ENCODE data around the gene SMIM14.
"Not testable (repeated sequence)": the region's sequence is repeated elsewhere in the genome, so short reads cannot be mapped to it uniquely, and the experiment has no call there.

The SMIM14 gene

GRCh38 chr4:39563346-39563847, 75.3 kb downstream of the SMIM14 start:
- peaks cover 5% of the 10 kb centered on the region for H3K4me1 ChIP-seq (ENCODE audit: insufficient read depth, low read length)
- no peak overlapping the region for H3K4me3 ChIP-seq (ENCODE audit: low read length)
- H3K9me3 ChIP-seq (ENCODE audit: low read length) = peaks cover 8% of the 10 kb centered on the region
- H3K27me3 ChIP-seq (ENCODE audit: insufficient read depth, low read length) = no peaks in the 10 kb centered on the region
- peaks cover 5% of the 10 kb centered on the region for H3K36me3 ChIP-seq (ENCODE audit: insufficient read depth, low read length)
- no peak overlapping the region for H2AFZ ChIP-seq (ENCODE audit: low read depth, low read length)

GRCh38 chr4:39562792-39563191, 75.9 kb downstream of the SMIM14 start:
- H3K9me3 ChIP-seq (ENCODE audit: low read length) = peaks cover 8% of the 10 kb centered on the region
- H3K4me3 ChIP-seq (ENCODE audit: low read length) = no peak overlapping the region
- peaks cover 5% of the 10 kb centered on the region for H3K36me3 ChIP-seq (ENCODE audit: insufficient read depth, low read length)
- no peak overlapping the region for H2AFZ ChIP-seq (ENCODE audit: low read depth, low read length)
- H3K4me1 ChIP-seq (ENCODE audit: insufficient read depth, low read length) = peaks cover 7% of the 10 kb centered on the region
- H3K27me3 ChIP-seq (ENCODE audit: insufficient read depth, low read length) = no peaks in the 10 kb centered on the region

- peaks cover 3% of the 10 kb centered on the region for H3K36me3 ChIP-seq (ENCODE audit: insufficient read depth, low read length)
- no peaks in the 10 kb centered on the region for H3K27me3 ChIP-seq (ENCODE audit: insufficient read depth, low read length)
- H2AFZ ChIP-seq (ENCODE audit: low read depth, low read length) = no peak overlapping the region
- H3K4me3 ChIP-seq (ENCODE audit: low read length) = no peak overlapping the region
- peaks cover 2% of the 10 kb centered on the region for H3K9me3 ChIP-seq (ENCODE audit: low read length)
- H3K4me1 ChIP-seq (ENCODE audit: insufficient read depth, low read length) = peaks cover 7% of the 10 kb centered on the region
These were observed 79.0 kb downstream of the SMIM14 start for GRCh38 chr4:39559626-39560025.

GRCh38 chr4:39555472-39555871, 83.2 kb downstream of the SMIM14 start:
- Histone ChIP-seq H3K9me3 (ENCODE audit: low read length) (no peaks in the 10 kb centered on the region), H3K27me3 (ENCODE audit: insufficient read depth, low read length) (no peaks in the 10 kb centered on the region), H3K4me3 (ENCODE audit: low read length) (no peak overlapping the region), H2AFZ (ENCODE audit: low read depth, low read length) (no peak overlapping the region), H3K36me3 (ENCODE audit: insufficient read depth, low read length) (peaks cover 3% of the 10 kb centered on the region), H3K4me1 (ENCODE audit: insufficient read depth, low read length) (peaks cover 5% of the 10 kb centered on the region)

- no peaks in the 10 kb centered on the region for H3K36me3 ChIP-seq (ENCODE audit: insufficient read depth, low read length)
- H3K9me3 ChIP-seq (ENCODE audit: low read length) = no peaks in the 10 kb centered on the region
- no peaks in the 10 kb centered on the region for H3K4me1 ChIP-seq (ENCODE audit: insufficient read depth, low read length)
- no peak overlapping the region for H3K4me3 ChIP-seq (ENCODE audit: low read length)
- no peak overlapping the region for H2AFZ ChIP-seq (ENCODE audit: low read depth, low read length)
- no peaks in the 10 kb centered on the region for H3K27me3 ChIP-seq (ENCODE audit: insufficient read depth, low read length)
These were observed 90.1 kb downstream of the SMIM14 start for GRCh38 chr4:39548425-39549067.

- H3K4me1 ChIP-seq (ENCODE audit: insufficient read depth, low read length) = no peaks in the 10 kb centered on the region
- H2AFZ ChIP-seq (ENCODE audit: low read depth, low read length) = no peak overlapping the region
- no peak overlapping the region for H3K4me3 ChIP-seq (ENCODE audit: low read length)
- H3K27me3 ChIP-seq (ENCODE audit: insufficient read depth, low read length) = no peaks in the 10 kb centered on the region
- H3K9me3 ChIP-seq (ENCODE audit: low read length) = no peaks in the 10 kb centered on the region
- no peaks in the 10 kb centered on the region for H3K36me3 ChIP-seq (ENCODE audit: insufficient read depth, low read length)
These were observed 93.9 kb downstream of the SMIM14 start for GRCh38 chr4:39544580-39545315.

- H3K27me3 ChIP-seq (ENCODE audit: insufficient read depth, low read length); H3K9me3 ChIP-seq (ENCODE audit: low read length); H3K4me3 ChIP-seq (ENCODE audit: low read length); H3K4me1 ChIP-seq (ENCODE audit: insufficient read depth, low read length); H2AFZ ChIP-seq (ENCODE audit: low read depth, low read length); H3K36me3 ChIP-seq (ENCODE audit: insufficient read depth, low read length): not testable (repeated sequence)
These were observed 94.6 kb downstream of the SMIM14 start for GRCh38 chr4:39544080-39544479.

GRCh38 chr4:39543034-39543433, 95.6 kb downstream of the SMIM14 start:
- H2AFZ ChIP-seq (ENCODE audit: low read depth, low read length) = no peak overlapping the region
- H3K4me3 ChIP-seq (ENCODE audit: low read length) = no peak overlapping the region
- H3K4me1 ChIP-seq (ENCODE audit: insufficient read depth, low read length) = no peaks in the 10 kb centered on the region
- H3K9me3 ChIP-seq (ENCODE audit: low read length) = no peaks in the 10 kb centered on the region
- no peaks in the 10 kb centered on the region for H3K27me3 ChIP-seq (ENCODE audit: insufficient read depth, low read length)
- H3K36me3 ChIP-seq (ENCODE audit: insufficient read depth, low read length) = no peaks in the 10 kb centered on the region

- H3K9me3 ChIP-seq (ENCODE audit: low read length) = no peaks in the 10 kb centered on the region
- no peak overlapping the region for H3K4me3 ChIP-seq (ENCODE audit: low read length)
- no peak overlapping the region for H2AFZ ChIP-seq (ENCODE audit: low read depth, low read length)
- H3K27me3 ChIP-seq (ENCODE audit: insufficient read depth, low read length) = no peaks in the 10 kb centered on the region
- H3K36me3 ChIP-seq (ENCODE audit: insufficient read depth, low read length) = no peaks in the 10 kb centered on the region
- H3K4me1 ChIP-seq (ENCODE audit: insufficient read depth, low read length) = no peaks in the 10 kb centered on the region
These were observed 96.1 kb downstream of the SMIM14 start for GRCh38 chr4:39542611-39543012.

- no peaks in the 10 kb centered on the region for H3K9me3 ChIP-seq (ENCODE audit: low read length)
- H3K4me3 ChIP-seq (ENCODE audit: low read length) = no peak overlapping the region
- no peaks in the 10 kb centered on the region for H3K36me3 ChIP-seq (ENCODE audit: insufficient read depth, low read length)
- no peaks in the 10 kb centered on the region for H3K4me1 ChIP-seq (ENCODE audit: insufficient read depth, low read length)
- no peak overlapping the region for H2AFZ ChIP-seq (ENCODE audit: low read depth, low read length)
- H3K27me3 ChIP-seq (ENCODE audit: insufficient read depth, low read length) = no peaks in the 10 kb centered on the region
These were observed 96.6 kb downstream of the SMIM14 start for GRCh38 chr4:39541987-39542610.

- H3K4me3 ChIP-seq (ENCODE audit: low read length) = no peak overlapping the region
These were observed 99.5 kb downstream of the SMIM14 start for GRCh38 chr4:39539089-39539611.

GRCh38 chr4:39533541-39533940, 105.1 kb downstream of the SMIM14 start:
- H3K4me1 ChIP-seq (ENCODE audit: insufficient read depth, low read length) = peaks cover 5% of the 10 kb centered on the region
- H2AFZ ChIP-seq (ENCODE audit: low read depth, low read length) = no peak overlapping the region
- H3K4me3 ChIP-seq (ENCODE audit: low read length) = no peak overlapping the region
- H3K36me3 ChIP-seq (ENCODE audit: insufficient read depth, low read length) = peaks cover 34% of the 10 kb centered on the region
- H3K27me3 ChIP-seq (ENCODE audit: insufficient read depth, low read length) = no peaks in the 10 kb centered on the region
- H3K9me3 ChIP-seq (ENCODE audit: low read length) = peaks cover 18% of the 10 kb centered on the region

More at GRCh38 chr4:39539089-39539611, 99.5 kb downstream of the SMIM14 start:
- Histone ChIP-seq H3K36me3 (ENCODE audit: insufficient read depth, low read length) (peaks cover 12% of the 10 kb centered on the region), H3K27me3 (ENCODE audit: insufficient read depth, low read length) (no peaks in the 10 kb centered on the region), H3K4me1 (ENCODE audit: insufficient read depth, low read length) (no peaks in the 10 kb centered on the region), H2AFZ (ENCODE audit: low read depth, low read length) (no peak overlapping the region), H3K9me3 (ENCODE audit: low read length) (no peaks in the 10 kb centered on the region)

- not testable (repeated sequence) for H3K4me1 ChIP-seq (ENCODE audit: insufficient read depth, low read length); H3K4me3 ChIP-seq (ENCODE audit: low read length); H3K27me3 ChIP-seq (ENCODE audit: insufficient read depth, low read length); H2AFZ ChIP-seq (ENCODE audit: low read depth, low read length)
- H3K36me3 ChIP-seq (ENCODE audit: insufficient read depth, low read length) = peaks cover 34% of the 10 kb centered on the region
- peaks cover 18% of the 10 kb centered on the region for H3K9me3 ChIP-seq (ENCODE audit: low read length)
These were observed 106.4 kb downstream of the SMIM14 start for GRCh38 chr4:39532237-39532636.

Measured in neuron (in vitro differentiated cells).